Endothelial cell of umbilical vein (primary cell): ENCODE results near the gene CNTFR. TPM values are rescaled to one million over a fixed set of nuclear protein-coding genes. Genes with fewer than 3 reads are reported as not detected.

Experiments
- BruUV-seq: library from RNA; stranded (reverse); fragments of 400-500 nt; replicated peaks from 2 replicates; lab custom pipeline; 2021; lab: Mats Ljungman, UMichigan
- CTCF ChIA-PET: fragments of 300-600, 350-600 bp; sonication (Branson Sonifier 250); formaldehyde crosslinking; loops from one replicate; lab custom pipeline; 2021; ENCODE audit warnings: antibody characterized with exemption, inconsistent platforms; lab: Charles Lee
- POLR2A ChIA-PET: fragments of 300-600, 350-600 bp; sonication (Branson Sonifier 250); formaldehyde crosslinking; loops from one replicate; lab custom pipeline; 2021; ENCODE audit warnings: antibody characterized with exemption, inconsistent platforms; lab: Charles Lee
- DNase-seq: peaks from one replicate; pipeline ENCODE4 v3.0.0-alpha.2; 2011; ENCODE audit warnings: low read depth, low spot score
- FAIRE-seq: peaks from 2 replicates; lab custom pipeline; 2011; peaks lifted over from hg19 to GRCh38; lab: Jason Lieb, UNC
- H2AFZ ChIP-seq: 2 replicates; pipeline ENCODE4 v1.6.0; 2012; ENCODE audit warnings: low read depth, low read length, control low read depth, inconsistent platforms
- H3K27ac ChIP-seq: 2 replicates; pipeline ENCODE4 v1.5.1; 2011; ENCODE audit warnings: low read depth, mild to moderate bottlenecking, control low read depth, low read length, moderate library complexity; ENCODE audit not compliant: insufficient read depth
- H3K27me3 ChIP-seq, 2 experiments: 2 replicates each; pipeline versions ENCODE4 v1.6.0 to v1.6.1; 2011; ENCODE audit warnings: low read length in 2 of 2, mixed read lengths in 1 of 2; ENCODE audit not compliant: control insufficient read depth in 2 of 2, insufficient read depth in 2 of 2
- H3K36me3 ChIP-seq, 2 experiments: 2 replicates in 1 of 2; 3 replicates in 1 of 2; pipeline ENCODE4 v1.5.1; 2011; ENCODE audit warnings: low read length in 2 of 2, mild to moderate bottlenecking in 1 of 2, moderate library complexity in 1 of 2; ENCODE audit not compliant: control insufficient read depth in 2 of 2, insufficient read depth in 2 of 2; ENCODE audit errors: extremely low read depth in 1 of 2
- H3K4me1 ChIP-seq: 3 replicates; pipeline ENCODE4 v1.5.1; 2011; ENCODE audit warnings: mild to moderate bottlenecking, low read length; ENCODE audit not compliant: control insufficient read depth, insufficient read depth; ENCODE audit errors: extremely low read depth
- H3K4me2 ChIP-seq: 2 replicates; pipeline ENCODE4 v1.6.1; 2011; ENCODE audit warnings: low read length, control low read depth, mixed read lengths; ENCODE audit not compliant: insufficient read depth
- H3K4me3 ChIP-seq, 3 experiments: fragments of 200-600 bp in 1 of 3; sonication (generic), shearing (Covaris generic) in 1 of 3; replicated peaks in 1 of 3; 2 replicates each; pipeline ENCODE4 v1.5.1; 2011 to 2016; ENCODE audit warnings: control low read depth in 3 of 3, low read length in 3 of 3, mild to moderate bottlenecking in 2 of 3, inconsistent platforms in 1 of 3, low read depth in 1 of 3, moderate library complexity in 1 of 3; ENCODE audit not compliant: insufficient read depth in 1 of 3
- H3K79me2 ChIP-seq: 2 replicates; pipeline ENCODE4 v1.6.0; 2012; ENCODE audit warnings: low read length, inconsistent platforms; ENCODE audit not compliant: control insufficient read depth, insufficient read depth
- H3K9ac ChIP-seq: replicated peaks from 2 replicates; pipeline ENCODE3; 2011; ENCODE audit warnings: low read length, control low read depth; ENCODE audit not compliant: insufficient read depth; ENCODE audit errors: extremely low read depth
- H3K9me1 ChIP-seq: replicated peaks from 3 replicates; pipeline ENCODE4 v1.6.0; 2011; ENCODE audit warnings: mild to moderate bottlenecking, low read length; ENCODE audit not compliant: control insufficient read depth, insufficient read depth; ENCODE audit errors: extremely low read depth
- H3K9me3 ChIP-seq: replicated peaks from 2 replicates; pipeline ENCODE4 v1.5.1; 2012; ENCODE audit warnings: low read length, inconsistent platforms; ENCODE audit not compliant: control insufficient read depth, insufficient read depth
- H4K20me1 ChIP-seq: replicated peaks from 2 replicates; pipeline ENCODE3; 2011; ENCODE audit warnings: mild to moderate bottlenecking, low read length; ENCODE audit not compliant: control insufficient read depth, insufficient read depth; ENCODE audit errors: extremely low read depth
- CTCF ChIP-seq, 2 donors: IDR thresholded peaks; 1 replicate in 1 of 2; 2 replicates in 1 of 2; pipeline ENCODE4 v1.5.1; 2011; ENCODE audit warnings: low read length in 2 of 2, mild to moderate bottlenecking in 2 of 2, moderate library complexity in 2 of 2, control low read depth in 1 of 2, inconsistent platforms in 1 of 2, low read depth in 1 of 2; ENCODE audit not compliant: insufficient read depth in 1 of 2; ENCODE audit errors: extremely low read depth in 1 of 2
- MYC ChIP-seq: IDR thresholded peaks from one replicate; pipeline ENCODE4 v1.6.1; 2011; ENCODE audit warnings: mild to moderate bottlenecking, low read depth, low read length
- POLR2AphosphoS5 ChIP-seq: IDR thresholded peaks from 2 replicates; pipeline ENCODE4 v1.6.1; 2012; ENCODE audit warnings: low read depth, mild to moderate bottlenecking, control low read depth, low read length, moderate library complexity; ENCODE audit not compliant: insufficient read depth
- dilution Hi-C: fragments of 300-500 bp; cut with MboI; formaldehyde crosslinking; loops from one replicate; pipeline ENCODE4 v1.15.0; 2019; ENCODE audit warnings: low sequenced_read_pairs; ENCODE audit not compliant: extremely low pct_ligation_motif_present
- intact Hi-C: fragments of 100-400 bp; cut with micrococcal nuclease; formaldehyde crosslinking; loops from one replicate; pipeline ENCODE4 v1.10.0; 2022
- polyA plus RNA-seq, 4 experiments: library from polyadenylated mRNA; depleted of rRNA in 3 of 4; stranded (reverse) in 3 of 4; unstranded in 1 of 4; fragments of >200 nt; gene quantifications; 2 replicates each; pipeline versions ENCODE4 v1.2.1 to v1.2.3, GENCODE V29; 2011 to 2012; ENCODE audit warnings: missing spikeins in 1 of 4
- total RNA-seq: library from RNA; stranded (reverse); gene quantifications from 2 replicates; pipeline ENCODE4 v1.2.3, GENCODE V29; 2021

CNTFR gene
- total and polyA plus RNA-seq, 2 donors (not counting 3 experiments of a cell fraction or from before 2014, with no cell fraction given), result not detected

- Histone ChIP-seq H3K4me1 (peaks cover 13% of the 10 kb centered on the region), H3K9me1 (no peaks in the 10 kb centered on the region), H3K4me2 (peak overlapping the region; percentile 71), H3K27ac (no peak overlapping the region), H3K27me3 (no peaks in the 10 kb centered on the region), H3K36me3 (peaks cover 0 to 12% of the 10 kb centered on the region in 2 experiments), H2AFZ (peak overlapping the region; percentile 94), H3K79me2 (peaks cover 2% of the 10 kb centered on the region), H3K9ac (peak overlapping the region; percentile 93), H3K4me3 (peak overlapping the region; percentile 21 to 79 (median 41)), H4K20me1 (no peaks in the 10 kb centered on the region), H3K9me3 (no peaks in the 10 kb centered on the region)
- no peak for TF ChIP-seq MYC
- TF ChIP-seq POLR2AphosphoS5, result peak; percentile 25
- peak; percentile 83 to 94 for TF ChIP-seq CTCF (IDR thresholded peaks at IDR 0.05; ENCODE audit: extremely low read depth in 1 of 2, insufficient read depth in 1 of 2, low read depth in 1 of 2, low read length in 2 of 2)
- DNase-seq (peak; percentile 72), FAIRE-seq (peak; percentile 92)
- CTCF ChIA-PET, result interaction anchor here (0.6 to 7.1 kb wide), 13 partner anchors 7 to 90 kb away, joined by 3 to 130 read pairs (median 4); partner anchors contain the start of genes DCTN3 and SIGMAR1
- POLR2A ChIA-PET, result interaction anchor here (1.5 kb wide), 1 partner anchor 22 kb away, joined by 3 read pairs; no protein-coding TSS in a partner anchor
- dilution Hi-C loops, result no loop called here
- BruUV-seq, result no TSS peak
- intact Hi-C loops, result loop anchor here (1.0 to 5.0 kb wide), 3 partner anchors 21 to 156 kb away; partner anchors contain the start of genes DNAI1 and FAM219A
Measured at GRCh38 chr9:34612788-34613390, 23.4 kb upstream of the CNTFR start.
